Cortex of kidney (tissue), 1 donor: Measurements from ENCODE around the gene MED12.

Experiments used
- DNase-seq: peaks from one replicate; lab custom pipeline; 2025; lab: John Stamatoyannopoulos, UW

The MED12 gene

DNA sequence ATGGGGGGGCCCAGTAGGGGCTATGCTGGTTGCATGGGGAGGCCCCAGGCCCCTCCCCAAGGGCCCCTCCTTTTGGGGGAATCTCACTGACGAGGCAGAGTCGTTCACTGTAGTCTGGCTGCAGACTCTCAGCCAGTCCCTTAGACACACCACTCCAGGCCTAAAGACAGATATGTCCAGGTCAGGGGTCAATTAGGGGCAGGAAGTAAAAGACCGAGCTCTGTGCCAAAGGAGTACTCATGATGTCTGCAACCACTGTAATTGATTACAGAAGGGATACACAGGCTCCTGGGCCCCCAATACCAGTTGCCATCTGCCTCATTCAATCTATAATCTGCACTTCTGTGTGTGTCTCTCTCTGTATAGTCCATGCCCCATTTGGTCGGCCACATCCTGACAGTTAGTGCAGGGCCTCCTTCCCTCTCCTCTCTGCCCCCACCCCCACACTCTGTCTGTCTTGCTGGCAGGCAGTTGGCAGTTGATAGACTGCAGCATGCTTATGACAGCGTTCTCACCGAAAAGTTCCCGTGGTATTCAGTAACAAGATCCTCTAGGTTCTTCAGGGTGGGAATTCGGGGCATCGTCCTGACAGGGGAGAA, 10.5 kb upstream of the MED12 start:
- no peak for DNase-seq

DNA sequence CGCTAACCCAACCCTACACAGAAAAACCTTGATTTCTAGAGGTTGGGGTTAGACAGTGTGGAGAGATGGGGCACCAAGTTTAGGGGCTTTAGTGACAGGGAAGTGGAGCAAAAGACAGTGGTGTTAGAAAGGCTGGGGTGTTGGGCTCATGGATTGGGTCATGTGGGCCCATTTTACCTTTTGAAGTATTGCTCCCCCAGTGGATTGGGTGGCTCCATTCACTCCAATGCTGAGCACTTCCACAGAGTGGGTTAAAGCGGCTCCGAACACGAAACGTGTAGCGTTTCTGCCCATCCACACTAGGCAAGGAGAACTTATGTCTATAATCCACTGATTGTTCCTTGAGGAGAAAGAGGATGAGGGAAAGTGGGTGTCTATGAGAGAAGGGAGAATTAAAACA, 9.3 kb upstream of the MED12 start:
- no peak for DNase-seq

DNA sequence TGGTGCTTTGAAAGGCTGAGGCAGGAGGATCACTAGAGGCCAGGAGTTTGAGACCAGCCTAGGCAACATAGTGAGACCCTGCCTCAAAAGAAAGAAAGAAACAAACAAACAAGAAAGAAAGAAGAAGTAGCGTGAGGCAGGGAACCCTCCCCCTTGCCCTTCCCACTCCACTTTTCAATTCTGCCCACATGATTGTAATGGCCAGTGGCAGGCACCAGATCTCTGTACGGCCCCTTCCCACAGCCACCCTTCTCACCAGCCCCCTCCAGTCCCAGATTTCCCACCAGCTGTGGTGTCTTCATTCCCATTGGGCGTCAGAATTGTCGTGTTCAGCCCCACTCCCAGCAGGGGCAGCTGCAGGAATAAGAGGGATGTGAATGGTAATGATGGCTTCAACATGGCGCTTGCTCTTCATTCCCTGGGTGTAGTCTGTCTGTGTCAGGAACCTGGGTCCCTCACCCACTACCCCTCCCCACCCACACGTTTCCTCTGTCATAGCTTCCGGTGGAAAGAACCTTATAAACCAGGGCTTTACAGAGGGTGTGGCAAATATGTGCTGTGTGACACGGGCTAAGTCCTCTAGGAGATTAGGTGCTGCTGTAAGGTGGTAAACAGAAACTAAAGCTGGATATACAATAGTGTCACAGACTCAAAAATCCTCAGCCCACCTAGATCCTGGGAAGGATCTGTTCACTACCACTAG, 7.1 kb upstream of the MED12 start, which contains the start of gene IL2RG:
TSS of gene IL2RG (minus strand) at position 437 of the 703 bp plus-strand sequence. CDS start at position 399, 38 bp downstream.
- no peak for DNase-seq

DNA sequence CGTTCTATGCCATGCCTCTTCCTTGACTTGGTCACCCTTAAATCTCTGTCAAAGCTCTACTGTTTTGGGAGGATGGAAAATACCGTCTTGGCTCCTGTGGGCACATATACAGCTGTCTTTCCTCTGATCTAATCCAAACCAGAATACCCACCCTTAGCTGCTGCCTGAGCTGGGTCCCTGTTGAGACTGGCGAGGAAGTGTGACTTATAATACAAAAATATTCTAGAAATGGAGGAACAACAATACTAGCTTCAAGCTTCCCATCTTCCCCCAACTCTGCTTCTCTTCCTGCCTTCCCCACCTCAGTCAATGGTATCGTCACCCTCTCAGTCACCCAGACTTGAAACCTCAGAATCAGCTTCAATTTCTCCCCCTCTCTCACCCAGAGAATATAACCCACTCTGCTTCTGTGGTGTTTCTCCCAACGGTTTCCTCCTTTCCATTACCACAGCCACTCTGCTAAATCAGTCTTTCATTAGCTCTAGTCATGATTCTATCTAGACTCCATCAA, 6.4 kb upstream of the MED12 start:
- DNase-seq, result no peak

DNA sequence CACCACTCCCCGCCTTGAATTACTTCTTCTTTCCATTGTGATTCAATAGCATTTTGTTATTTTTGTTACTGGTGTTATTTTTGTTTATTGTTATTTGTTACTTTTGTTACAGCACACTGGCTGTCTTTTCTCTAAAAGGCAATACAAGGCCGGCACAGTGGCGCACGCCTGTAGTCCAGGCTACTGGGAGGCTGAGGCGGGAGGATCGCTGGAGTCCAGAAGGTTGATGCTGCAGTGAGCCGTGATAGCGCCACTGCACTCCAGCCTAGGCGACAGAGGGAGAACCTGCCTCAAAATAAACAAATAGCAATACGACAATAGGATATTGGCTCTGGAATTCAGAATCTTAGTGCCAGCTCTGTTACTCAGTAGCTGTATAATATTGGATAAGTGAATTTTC, 1.0 kb upstream of the MED12 start:
- no peak for DNase-seq

DNA sequence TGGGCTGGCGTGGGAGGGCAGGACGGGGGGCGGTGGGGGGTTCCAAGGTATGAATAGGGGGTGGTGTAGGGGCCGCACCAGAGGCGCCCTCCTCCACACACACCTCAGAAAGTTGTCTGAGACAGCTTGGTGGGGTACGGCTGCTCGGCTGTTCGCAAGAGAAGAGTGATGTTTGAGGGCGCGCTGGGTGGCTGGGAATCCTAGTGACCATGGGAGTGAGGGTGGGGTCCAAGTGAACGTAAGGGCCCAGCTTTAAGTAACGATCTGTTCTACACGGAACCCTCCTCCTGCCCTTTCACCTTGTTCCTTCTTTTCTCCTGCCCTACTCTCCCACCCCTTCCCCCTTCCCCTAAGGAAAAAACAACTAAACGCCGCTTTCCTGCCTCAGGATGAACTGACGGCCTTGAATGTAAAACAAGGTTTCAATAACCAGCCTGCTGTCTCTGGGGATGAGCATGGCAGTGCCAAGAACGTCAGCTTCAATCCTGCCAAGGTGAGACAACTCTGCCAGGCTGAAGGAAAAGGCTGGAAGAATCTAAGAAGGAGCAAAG, 664 bp downstream of the MED12 start:
- DNase-seq, result no peak

DNA sequence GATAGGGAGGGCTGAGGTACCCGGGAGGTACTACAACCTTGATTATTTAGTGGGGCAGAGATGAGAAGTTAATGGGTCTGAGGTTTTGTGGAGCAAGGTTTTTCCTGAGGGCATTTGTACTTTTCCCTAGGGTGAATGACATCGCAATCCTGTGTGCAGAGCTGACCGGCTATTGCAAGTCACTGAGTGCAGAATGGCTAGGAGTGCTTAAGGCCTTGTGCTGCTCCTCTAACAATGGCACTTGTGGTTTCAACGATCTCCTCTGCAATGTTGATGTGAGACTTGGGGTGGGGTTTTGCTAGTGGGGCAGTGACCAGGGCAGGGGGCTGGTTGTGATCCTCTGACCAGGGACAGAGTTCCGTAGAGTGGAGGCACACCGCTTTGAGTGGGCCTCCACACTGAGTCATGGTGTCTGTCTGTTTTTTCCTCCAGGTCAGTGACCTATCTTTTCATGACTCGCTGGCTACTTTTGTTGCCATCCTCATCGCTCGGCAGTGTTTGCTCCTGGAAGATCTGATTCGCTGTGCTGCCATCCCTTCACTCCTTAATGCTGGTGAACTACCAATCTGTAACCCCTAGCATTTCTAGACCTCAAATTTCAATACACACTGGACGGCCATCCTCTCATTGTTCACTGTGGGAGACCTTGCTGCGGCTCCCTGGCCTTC, 9.9 kb downstream of the MED12 start:
- DNase-seq, result no peak

DNA sequence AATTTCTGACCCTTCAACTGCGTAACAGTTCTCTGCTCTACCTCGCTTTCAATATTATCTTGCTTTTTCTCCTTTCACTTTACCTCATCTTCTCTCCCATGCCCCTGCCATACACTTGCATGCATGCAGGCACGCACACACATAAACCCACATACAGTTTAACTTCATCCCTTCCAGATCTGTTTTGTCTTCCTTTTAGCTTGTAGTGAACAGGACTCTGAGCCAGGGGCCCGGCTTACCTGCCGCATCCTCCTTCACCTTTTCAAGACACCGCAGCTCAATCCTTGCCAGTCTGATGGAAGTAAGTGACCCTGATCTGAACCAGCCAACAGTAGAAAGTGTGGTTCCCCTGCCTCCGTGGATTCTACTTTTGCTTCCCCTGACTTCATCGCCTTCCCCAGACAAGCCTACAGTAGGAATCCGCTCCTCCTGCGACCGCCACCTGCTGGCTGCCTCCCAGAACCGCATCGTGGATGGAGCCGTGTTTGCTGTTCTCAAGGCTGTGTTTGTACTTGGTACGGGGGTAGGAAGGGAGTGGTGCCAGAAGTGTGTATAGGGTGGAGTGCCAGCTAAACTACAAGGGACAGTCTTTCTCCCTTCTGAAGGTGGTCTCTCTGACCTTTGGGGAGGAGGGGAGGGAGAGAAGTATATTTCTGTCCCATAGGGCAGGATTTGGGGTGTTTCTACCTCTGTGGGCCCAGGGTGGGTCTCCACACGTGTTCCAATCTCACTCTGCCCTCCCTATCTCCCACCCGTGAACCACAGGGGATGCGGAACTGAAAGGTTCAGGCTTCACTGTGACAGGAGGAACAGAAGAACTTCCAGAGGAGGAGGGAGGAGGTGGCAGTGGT, 10.7 kb downstream of the MED12 start:
- no peak for DNase-seq

DNA sequence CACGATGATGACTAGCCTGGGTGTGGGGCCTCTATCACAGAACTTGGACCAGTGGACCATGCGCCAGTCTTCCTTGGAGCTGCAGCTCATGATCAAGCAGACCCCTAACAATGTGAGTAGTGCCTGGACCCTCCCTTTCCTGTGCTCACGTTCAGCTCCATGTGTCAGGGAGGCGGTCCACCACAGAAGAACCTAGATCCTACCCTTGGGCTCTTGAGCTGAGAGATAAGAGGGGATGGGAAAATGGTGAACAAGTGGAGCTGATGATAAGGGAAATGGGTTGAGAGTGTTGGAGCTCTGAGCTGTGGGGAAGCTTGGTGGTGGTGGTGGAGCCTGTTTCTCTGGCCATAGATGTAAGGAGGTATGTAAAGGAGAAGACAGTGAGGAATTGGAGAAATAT, 13.1 kb downstream of the MED12 start:
- DNase-seq, result no peak

DNA sequence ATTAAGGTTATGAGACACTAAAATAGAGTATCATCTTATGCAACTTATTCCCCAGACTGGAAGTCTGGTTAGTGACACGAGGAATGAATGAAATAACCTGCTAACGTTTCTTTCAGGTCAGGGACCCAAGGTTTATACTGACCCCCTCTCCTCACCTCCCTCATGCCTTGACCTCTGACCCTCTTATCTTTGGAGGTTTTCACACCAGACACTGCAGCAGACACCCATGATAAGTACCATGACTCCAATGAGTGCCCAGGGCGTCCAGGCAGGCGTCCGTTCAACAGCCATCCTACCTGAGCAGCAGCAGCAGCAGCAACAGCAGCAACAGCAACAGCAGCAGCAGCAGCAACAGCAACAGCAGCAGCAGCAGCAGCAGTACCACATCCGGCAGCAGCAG, 22.0 kb downstream of the MED12 start:
- no peak for DNase-seq

DNA sequence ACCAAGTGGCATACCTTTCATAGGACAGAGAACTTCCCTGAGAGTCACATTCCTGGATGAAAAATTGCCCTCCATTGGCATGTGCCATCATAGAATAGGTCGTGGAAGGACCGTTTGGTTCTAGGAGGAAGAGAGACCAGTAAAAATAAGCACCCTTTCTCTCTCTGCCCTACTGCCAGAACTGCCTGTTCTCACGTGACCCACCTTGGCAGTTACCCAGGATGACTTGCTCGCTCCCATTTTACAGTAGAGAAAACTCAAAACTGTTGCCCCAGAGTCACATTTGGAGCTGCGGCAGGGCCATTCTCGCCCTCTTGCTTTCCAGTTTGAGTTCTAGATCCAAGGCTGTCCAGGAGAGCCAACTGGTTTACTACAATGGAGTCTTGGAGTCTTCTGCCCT, 25.1 kb downstream of the MED12 start:
- no peak for DNase-seq

DNA sequence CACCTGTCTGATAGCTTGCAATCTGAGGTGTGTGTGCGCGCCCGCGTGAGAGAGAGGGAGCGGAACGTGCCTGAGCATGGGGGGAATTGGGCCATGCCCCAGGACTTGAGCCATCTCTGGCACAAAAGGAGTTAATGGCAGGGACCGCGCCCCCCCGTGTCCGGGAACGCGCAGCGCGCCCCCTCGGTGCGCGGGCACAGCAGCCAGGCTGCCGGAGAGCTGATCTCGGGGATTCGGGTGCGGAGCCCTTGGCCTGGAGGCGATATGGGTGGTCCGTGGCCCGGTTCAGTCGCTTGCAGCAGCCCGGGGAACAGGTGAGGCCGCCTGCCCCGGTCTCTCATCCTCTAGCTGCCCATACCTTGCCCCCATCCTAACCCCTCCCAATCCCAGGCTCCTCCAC, 26.3 kb downstream of the MED12 start, which contains the start of gene NLGN3:
TSS of gene NLGN3 (plus strand) at position 191 of the 400 bp plus-strand sequence. CDS start 2,909 bp downstream, outside the sequence.
- DNase-seq, result no peak

DNA sequence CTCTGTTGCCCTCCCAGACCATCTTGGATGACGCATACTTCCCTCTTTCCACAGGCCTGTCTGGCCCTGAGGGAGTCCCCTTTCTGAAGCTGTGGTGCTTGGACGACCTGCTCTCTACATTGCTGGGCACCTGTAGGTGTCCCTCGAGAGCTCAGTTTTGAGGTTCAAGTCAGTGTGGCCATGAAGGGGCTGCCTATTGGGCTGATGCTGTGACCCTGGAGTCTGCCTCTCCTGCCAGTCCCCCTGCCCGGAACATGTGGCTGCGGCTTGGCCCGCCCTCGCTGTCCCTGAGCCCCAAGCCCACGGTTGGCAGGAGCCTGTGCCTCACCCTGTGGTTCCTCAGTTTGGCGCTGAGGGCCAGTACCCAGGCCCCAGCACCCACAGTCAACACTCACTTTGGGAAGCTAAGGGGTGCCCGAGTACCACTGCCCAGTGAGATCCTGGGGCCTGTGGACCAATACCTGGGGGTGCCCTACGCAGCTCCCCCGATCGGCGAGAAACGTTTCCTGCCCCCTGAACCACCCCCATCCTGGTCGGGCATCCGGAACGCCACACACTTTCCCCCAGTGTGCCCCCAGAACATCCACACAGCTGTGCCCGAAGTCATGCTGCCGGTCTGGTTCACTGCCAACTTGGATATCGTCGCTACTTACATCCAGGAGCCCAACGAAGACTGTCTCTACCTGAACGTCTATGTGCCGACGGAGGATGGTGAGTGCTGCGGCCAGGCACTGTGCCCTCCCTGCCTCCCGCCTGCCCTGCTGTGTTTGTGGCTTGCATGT, 29.3 kb downstream of the MED12 start:
- DNase-seq, result no peak

DNA sequence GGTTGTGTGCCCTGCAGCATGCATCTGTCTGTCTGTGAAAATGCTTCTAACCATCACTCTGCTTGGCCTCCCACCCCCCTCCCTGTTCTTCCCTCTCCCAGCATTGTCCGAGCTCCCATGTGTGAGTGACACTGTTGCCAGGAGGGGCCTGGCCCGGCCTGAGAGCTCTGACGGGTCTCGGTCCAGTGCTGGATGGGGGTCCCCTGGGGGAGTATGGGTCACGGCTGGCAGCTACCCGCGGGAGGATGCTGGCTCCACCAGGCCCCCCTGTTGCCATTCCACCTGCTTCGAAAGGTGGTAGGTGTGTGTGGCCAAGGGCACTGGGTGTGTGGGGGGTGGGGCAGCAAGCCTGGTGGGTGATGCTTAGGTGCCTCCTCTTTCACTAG, 29.9 kb downstream of the MED12 start:
- no peak for DNase-seq

DNA sequence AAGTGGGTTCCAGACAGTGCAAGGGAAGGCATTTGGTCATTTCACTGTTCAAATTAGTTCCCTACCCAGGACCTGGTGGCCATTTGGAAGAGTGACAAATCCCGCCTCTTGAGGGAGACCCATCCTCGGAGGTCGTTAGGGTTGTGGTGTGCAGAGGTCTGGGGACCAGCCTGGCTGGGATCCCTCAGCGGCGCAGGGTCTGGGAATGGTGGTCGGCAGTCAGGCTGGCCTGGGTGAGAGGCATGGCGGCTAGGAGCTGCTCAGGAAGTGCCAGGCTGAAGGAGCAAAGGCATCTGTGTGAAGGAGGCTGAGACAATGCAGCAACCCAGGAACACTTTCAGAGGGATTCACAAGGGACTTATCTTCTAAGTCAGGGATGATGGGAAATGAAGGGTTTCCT, 33.0 kb downstream of the MED12 start:
- DNase-seq, result no peak

DNA sequence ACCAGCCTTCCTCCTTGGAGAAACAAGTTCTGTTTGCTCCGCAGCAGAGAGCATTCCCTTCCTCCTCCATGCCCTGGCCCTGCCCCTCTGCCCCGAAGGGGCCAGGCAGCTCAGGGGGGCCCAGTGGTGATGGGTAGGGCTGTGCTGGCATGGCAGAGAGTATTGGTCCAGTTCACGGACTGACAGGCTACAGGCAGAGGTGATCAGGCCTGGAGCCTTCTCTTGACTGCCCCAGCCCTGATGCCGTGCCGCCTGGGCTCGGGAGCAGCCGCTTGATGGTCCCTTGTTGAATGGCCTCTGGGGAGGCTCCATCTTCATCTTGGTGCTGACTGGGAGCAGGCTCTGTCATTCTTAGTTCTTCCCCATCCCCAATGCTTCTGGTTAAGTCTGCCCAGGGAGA, 35.8 kb downstream of the MED12 start:
- DNase-seq, result no peak

DNA sequence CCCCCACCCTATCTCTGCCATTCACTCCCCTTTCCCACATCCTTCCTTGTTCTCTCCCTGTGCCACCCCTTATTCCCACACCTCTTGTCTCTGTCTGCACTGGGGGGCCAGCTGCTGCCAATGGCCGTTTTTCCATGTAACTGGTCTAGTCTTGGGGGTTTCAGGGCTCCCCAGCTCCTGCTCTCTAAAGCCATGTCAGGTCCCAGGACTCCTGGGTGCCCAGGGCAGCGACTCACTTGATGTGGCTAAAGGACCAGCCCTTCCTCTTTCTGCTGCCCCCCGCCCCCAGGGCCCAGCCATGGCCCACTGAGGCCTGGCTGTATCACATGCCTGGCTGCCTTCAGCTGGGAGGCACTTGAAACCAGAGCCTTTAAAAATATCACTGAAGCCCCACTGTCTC, 36.2 kb downstream of the MED12 start:
- DNase-seq, result no peak

DNA sequence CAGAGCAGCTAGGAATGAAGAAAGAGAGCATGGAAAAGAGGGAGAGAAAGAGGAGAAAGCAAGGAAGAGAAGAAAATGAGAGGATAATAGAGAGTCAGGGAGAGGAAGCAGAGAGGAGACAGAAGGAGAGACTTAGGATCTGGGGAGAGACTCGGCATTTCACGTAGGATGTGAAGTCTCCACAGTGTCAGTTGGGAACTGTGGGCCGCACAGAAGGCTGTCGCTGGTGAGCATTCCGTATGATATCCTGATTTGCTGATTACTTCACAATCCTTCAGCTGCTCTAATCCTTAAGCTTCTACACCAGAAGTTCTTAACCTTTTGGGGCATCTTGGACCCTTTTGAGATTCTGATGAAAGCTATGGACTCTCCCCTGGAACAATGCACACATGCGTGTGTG, 40.2 kb downstream of the MED12 start:
- DNase-seq, result no peak

DNA sequence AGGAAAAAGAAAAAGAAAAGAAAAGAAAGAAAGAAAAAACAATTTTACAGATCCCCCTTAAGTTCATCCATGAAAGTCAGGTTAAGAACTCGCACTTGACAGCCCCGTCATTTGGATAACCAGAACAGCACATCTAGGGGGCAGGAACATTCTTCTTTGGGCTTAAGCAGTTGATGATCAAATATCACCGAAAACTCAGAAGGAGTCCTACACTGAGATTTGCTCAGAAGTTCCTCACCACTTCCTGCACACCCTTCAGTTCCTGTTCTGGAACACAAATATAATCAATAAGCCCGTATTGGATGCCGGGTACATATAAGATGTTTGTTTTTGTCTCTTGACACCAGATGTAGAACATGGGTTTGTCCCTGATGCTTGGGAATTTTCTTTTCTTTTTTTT, 40.9 kb downstream of the MED12 start:
- no peak for DNase-seq

DNA sequence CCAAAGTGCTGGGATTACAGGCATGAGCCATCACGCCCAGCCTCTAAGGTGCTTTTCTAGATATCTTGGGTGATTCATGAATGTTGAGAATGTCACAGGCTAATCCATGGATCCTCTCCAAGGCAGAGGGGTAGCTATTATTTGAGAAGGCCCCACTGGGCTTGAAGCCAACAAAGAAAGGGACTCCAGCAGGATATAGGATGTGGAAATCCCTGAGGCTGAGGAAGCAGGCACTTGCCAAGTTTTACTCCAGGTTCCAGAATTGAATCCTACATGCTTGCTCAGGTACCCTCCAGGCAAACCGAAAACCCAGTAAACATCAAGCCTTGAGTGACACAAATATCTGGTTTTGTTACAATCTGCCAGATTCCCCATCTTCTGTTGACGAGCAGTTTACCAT, 42.1 kb downstream of the MED12 start:
- no peak for DNase-seq

DNA sequence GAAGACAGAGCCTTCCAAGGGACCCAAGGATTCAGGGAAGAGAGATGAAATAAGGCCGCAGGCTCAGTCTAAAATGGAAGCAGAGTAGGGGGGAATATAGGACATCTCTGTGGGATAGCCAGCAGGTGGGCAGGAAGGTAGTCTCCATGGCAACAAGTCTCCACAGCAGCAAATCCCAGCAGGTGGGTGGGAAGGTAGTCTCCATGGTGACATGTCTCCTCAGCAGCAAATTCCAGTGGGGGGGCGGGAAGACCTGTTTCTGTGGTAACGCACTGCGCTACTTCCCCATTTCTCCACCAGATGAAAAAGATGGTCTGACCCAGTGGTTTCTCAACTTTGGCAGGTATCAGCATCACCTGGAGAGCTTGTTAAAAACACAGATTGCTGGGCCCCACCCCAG, 44.6 kb downstream of the MED12 start:
- DNase-seq, result no peak
